Activated CD4-positive, alpha-beta T cell treated with anti-CD3 and anti-CD28 coated beads, Interleukin-2, Interleukin-4, amounts not matched to agents 100 ng/mL and 50 ng/mL, durations not matched to agents 16 hours and 8 hours (primary cell): Measurements from ENCODE around the gene MYLK.

Experiments used
- DNase-seq: peaks from one replicate; pipeline ENCODE4 v3.0.0-alpha.2; 2020; ENCODE audit warnings: low spot score

The MYLK gene

GRCh38 chr3:123877965-123878364, 6.2 kb downstream of the MYLK start:
- DNase-seq = no peak

- DNase-seq = no peak
These were observed 6.7 kb downstream of the MYLK start for GRCh38 chr3:123877466-123877865.

- no peak for DNase-seq
These were observed 7.3 kb downstream of the MYLK start for GRCh38 chr3:123876858-123877257.

- no peak for DNase-seq
These were observed 11.5 kb downstream of the MYLK start for GRCh38 chr3:123872621-123873020.

- no peak for DNase-seq
These were observed 12.2 kb downstream of the MYLK start for GRCh38 chr3:123871946-123872345.

- peak; percentile 44 for DNase-seq
These were observed 14.1 kb downstream of the MYLK start for GRCh38 chr3:123870033-123870432.

GRCh38 chr3:123869165-123869564, 15.0 kb downstream of the MYLK start:
- no peak for DNase-seq

GRCh38 chr3:123864706-123865105, 19.4 kb downstream of the MYLK start:
- DNase-seq = no peak

- DNase-seq = no peak
These were observed 22.0 kb downstream of the MYLK start for GRCh38 chr3:123862152-123862551.

GRCh38 chr3:123861081-123861836, 22.9 kb downstream of the MYLK start:
- no peak for DNase-seq

- no peak for DNase-seq
These were observed 25.0 kb downstream of the MYLK start for GRCh38 chr3:123859177-123859576.

- DNase-seq = peak; percentile 27
These were observed 29.2 kb downstream of the MYLK start for GRCh38 chr3:123854905-123855304.

- DNase-seq = no peak
These were observed 30.3 kb downstream of the MYLK start for GRCh38 chr3:123853686-123854372.

GRCh38 chr3:123847209-123847608, 36.9 kb downstream of the MYLK start:
- DNase-seq = no peak

GRCh38 chr3:123843668-123844067, 40.5 kb downstream of the MYLK start:
- no peak for DNase-seq

- no peak for DNase-seq
These were observed 41.4 kb downstream of the MYLK start for GRCh38 chr3:123842711-123843110.

- DNase-seq = no peak
These were observed 42.5 kb downstream of the MYLK start for GRCh38 chr3:123841476-123842238.

GRCh38 chr3:123840961-123841360, 43.2 kb downstream of the MYLK start:
- no peak for DNase-seq

GRCh38 chr3:123837858-123838257, 46.3 kb downstream of the MYLK start:
- DNase-seq = no peak

- no peak for DNase-seq
These were observed 49.5 kb downstream of the MYLK start for GRCh38 chr3:123834631-123835030.

GRCh38 chr3:123833398-123833785, 50.7 kb downstream of the MYLK start:
- no peak for DNase-seq

- no peak for DNase-seq
These were observed 51.3 kb downstream of the MYLK start for GRCh38 chr3:123832692-123833397.
